Skeletal muscle satellite cell (primary cell): ENCODE data around the gene SCCPDH.
"Not testable (repeated sequence)": the region's sequence is repeated elsewhere in the genome, so short reads cannot be mapped to it uniquely, and the experiment has no call there.

Source experiments
- H3K27me3 ChIP-seq: 2 replicates; pipeline ENCODE4 v1.7.0; 2013; ENCODE audit warnings: low read length; ENCODE audit not compliant: control insufficient read depth, insufficient read depth
- H3K36me3 ChIP-seq: 2 replicates; pipeline ENCODE4 v1.7.0; 2013; ENCODE audit warnings: mild to moderate bottlenecking, control low read depth, low read length; ENCODE audit not compliant: insufficient read depth
- H3K4me1 ChIP-seq: 2 replicates; pipeline ENCODE4 v1.7.0; 2013; ENCODE audit warnings: low read length; ENCODE audit not compliant: control insufficient read depth, insufficient read depth
- H3K4me2 ChIP-seq: 2 replicates; pipeline ENCODE4 v1.7.0; 2013; ENCODE audit warnings: mild to moderate bottlenecking, low read length
- H3K4me3 ChIP-seq: 2 replicates; pipeline ENCODE4 v1.7.0; 2013; ENCODE audit warnings: low read length
- H3K9ac ChIP-seq: 2 replicates; pipeline ENCODE4 v1.7.0; 2013; ENCODE audit warnings: mild to moderate bottlenecking, low read depth, low read length, moderate library complexity
- H3K9me3 ChIP-seq: replicated peaks from 2 replicates; pipeline ENCODE4 v1.7.0; 2013; ENCODE audit warnings: mild to moderate bottlenecking, control low read depth, low read length

The SCCPDH gene

GRCh38 chr1:246690100-246690499 is 34.1 kb upstream of the SCCPDH start:
- Histone ChIP-seq H3K9ac (peak overlapping the region; percentile 65), H3K4me2 (peak overlapping the region; percentile 96), H3K9me3 (no peaks in the 10 kb centered on the region), H3K4me1 (peaks cover 4% of the 10 kb centered on the region), H3K27me3 (no peaks in the 10 kb centered on the region), H3K4me3 (peak overlapping the region; percentile 73), H3K36me3 (no peaks in the 10 kb centered on the region)

- H3K4me2 ChIP-seq, result no peak overlapping the region
- H3K9ac ChIP-seq, result no peak overlapping the region
- H3K4me1 ChIP-seq, result peaks cover 6% of the 10 kb centered on the region
- H3K27me3 ChIP-seq, result no peaks in the 10 kb centered on the region
- no peak overlapping the region for H3K4me3 ChIP-seq
- no peaks in the 10 kb centered on the region for H3K36me3 ChIP-seq
- no peaks in the 10 kb centered on the region for H3K9me3 ChIP-seq
Observed at GRCh38 chr1:246691622-246692495, 32.4 kb upstream of the SCCPDH start.

DNA sequence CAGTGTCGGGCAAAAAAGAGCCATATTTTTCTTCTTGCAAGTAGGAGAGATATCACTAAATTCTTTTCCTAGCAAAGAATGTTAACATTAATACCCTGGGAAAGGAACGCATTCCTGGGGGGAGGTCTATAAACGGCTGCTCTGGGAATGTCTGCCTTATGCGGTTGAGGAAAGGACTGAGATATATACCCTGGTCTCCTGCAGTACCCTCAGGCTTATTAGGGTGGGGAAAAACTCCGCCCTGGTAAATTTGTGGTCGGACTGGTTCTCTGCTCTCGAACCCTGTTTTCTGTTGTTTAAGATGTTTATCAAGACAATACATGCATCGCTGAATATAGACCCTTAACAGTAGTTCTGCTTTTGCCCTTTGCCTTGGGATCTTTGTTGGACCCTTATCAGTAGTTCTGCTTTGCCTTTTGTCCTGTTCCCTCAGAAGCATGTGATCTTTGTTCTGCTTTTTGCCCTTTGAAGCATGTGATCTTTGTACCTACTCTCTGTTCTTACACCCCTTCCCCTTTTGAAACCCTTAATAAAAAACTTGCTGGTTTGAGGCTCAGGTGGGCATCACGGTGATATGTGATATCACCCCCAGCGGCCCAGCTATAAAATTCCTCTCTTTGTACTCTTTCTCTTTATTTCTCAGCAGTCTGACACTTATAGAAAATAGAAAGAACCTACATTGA is 29.9 kb upstream of the SCCPDH start:
- not testable (repeated sequence) for H3K4me2 ChIP-seq, H3K27me3 ChIP-seq, H3K4me3 ChIP-seq, H3K9ac ChIP-seq, H3K36me3 ChIP-seq, H3K9me3 ChIP-seq
- H3K4me1 ChIP-seq, result peaks cover 14% of the 10 kb centered on the region

DNA sequence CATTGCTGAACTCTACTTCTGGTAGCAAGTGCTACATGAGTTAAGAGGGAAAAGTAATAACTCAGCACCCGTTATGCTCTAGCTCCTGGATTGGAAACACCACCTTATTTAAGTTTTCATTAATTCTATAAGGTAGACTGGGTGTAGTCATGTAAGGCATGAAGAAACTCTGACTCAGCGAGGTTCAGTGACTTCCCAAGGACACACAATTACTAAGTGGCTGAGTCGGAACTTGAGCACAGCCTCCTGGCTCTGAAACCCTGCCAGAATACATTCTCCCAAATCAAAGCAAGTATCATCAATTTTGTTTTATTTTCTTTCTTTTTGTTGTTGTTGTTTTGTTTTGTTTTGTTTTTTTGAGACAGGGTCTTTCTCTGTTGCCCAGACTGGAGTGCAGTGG is 29.1 kb upstream of the SCCPDH start:
- Histone ChIP-seq H3K9ac (no peak overlapping the region), H3K27me3 (no peaks in the 10 kb centered on the region), H3K4me1 (peaks cover 10% of the 10 kb centered on the region), H3K4me2 (no peak overlapping the region), H3K9me3 (no peaks in the 10 kb centered on the region), H3K4me3 (no peak overlapping the region), H3K36me3 (no peaks in the 10 kb centered on the region)

GRCh38 chr1:246695666-246696065 is 28.5 kb upstream of the SCCPDH start:
- no peaks in the 10 kb centered on the region for H3K27me3 ChIP-seq

GRCh38 chr1:246698466-246699094 is 25.6 kb upstream of the SCCPDH start:
- H3K9me3 ChIP-seq, result no peaks in the 10 kb centered on the region
- no peaks in the 10 kb centered on the region for H3K27me3 ChIP-seq
- peaks cover 10% of the 10 kb centered on the region for H3K4me1 ChIP-seq
- H3K4me3 ChIP-seq, result peak overlapping the region; percentile 55
- peak overlapping the region; percentile 66 for H3K9ac ChIP-seq
- no peaks in the 10 kb centered on the region for H3K36me3 ChIP-seq
- H3K4me2 ChIP-seq, result peak overlapping the region; percentile 63

More at GRCh38 chr1:246695666-246696065, 28.5 kb upstream of the SCCPDH start:
- Histone ChIP-seq H3K9ac (no peak overlapping the region), H3K4me3 (no peak overlapping the region), H3K4me1 (peaks cover 10% of the 10 kb centered on the region), H3K9me3 (no peaks in the 10 kb centered on the region), H3K36me3 (no peaks in the 10 kb centered on the region), H3K4me2 (no peak overlapping the region)

DNA sequence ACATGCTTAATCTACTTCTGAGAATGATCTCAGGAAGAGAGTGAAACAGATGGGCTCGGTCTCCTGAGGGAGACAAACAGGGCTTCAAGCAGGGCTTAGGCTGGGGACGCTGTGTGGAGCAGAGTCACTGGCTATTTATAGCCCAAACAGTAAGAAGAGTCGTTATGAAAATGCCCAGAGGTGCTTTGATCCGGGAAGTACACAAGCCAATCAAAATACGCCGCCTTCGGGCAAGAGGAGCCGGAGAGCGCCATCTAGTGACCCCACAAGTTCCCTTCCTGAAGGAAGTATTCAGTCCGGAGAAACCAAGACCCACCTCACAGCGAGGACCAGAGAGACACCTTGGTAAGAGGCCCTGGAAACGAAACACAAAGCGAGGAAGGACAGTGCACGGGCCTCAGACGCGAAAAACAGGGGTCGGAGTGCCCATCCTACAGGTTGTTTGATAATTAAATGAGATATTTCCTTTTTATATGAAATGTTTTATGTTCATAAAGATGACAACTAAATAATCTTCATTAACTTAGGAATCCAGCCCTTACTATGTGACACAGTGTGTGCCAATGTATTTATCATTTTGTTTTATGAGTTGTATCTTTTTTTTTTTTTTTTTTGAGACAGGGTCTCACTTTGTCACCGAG is 25.0 kb upstream of the SCCPDH start:
- Histone ChIP-seq H3K36me3 (no peaks in the 10 kb centered on the region), H3K27me3 (no peaks in the 10 kb centered on the region), H3K9me3 (no peaks in the 10 kb centered on the region), H3K4me2 (peak overlapping the region; percentile 63), H3K4me1 (peaks cover 11% of the 10 kb centered on the region), H3K9ac (peak overlapping the region; percentile 66), H3K4me3 (peak overlapping the region; percentile 55)

DNA sequence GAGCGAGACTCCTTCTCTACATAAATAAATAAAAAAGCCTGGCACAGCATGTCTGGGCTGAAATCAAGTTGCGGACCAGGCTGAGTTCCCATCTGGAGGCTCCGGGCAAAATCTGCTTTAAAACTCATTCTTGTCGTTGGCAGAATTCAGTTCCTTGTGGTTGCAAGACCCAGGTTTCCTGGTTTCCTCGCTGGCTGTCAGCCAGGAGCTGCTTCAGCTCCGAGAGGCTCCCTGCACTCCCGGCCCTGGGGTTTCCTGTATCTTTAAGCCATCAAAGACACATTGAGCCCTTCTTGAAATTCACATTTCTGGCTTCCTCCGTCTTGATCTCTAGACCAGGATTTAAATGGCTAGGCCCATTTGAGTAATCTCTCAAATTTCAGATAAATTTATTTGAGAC is 20.6 kb upstream of the SCCPDH start:
- H3K4me2 ChIP-seq, result no peak overlapping the region

DNA sequence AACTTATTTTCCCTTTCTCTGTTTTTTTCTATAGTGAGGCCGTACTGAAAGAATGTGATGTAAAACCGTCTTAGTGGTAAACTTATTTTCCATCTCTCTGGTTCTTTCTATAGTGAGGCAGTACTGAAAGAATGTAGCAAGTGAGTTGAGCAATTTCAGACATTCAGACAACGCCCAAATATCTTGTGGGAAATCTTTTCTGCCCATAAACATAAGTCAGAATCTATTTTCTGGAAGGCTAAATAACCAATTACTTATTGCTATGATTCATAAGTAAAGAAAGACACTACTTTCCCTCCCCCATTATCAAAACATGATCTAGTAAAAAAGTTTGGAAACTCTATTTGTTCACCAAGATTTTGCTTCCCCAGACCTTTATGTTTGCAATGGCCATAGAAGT is 18.8 kb upstream of the SCCPDH start:
- peak overlapping the region; percentile 77 for H3K9ac ChIP-seq
- H3K4me1 ChIP-seq, result peaks cover 14% of the 10 kb centered on the region
- no peaks in the 10 kb centered on the region for H3K9me3 ChIP-seq
- peak overlapping the region; percentile 69 for H3K4me2 ChIP-seq
- H3K4me3 ChIP-seq, result no peak overlapping the region
- no peaks in the 10 kb centered on the region for H3K27me3 ChIP-seq
- H3K36me3 ChIP-seq, result no peaks in the 10 kb centered on the region

More for the DNA sequence above, 20.6 kb upstream of the SCCPDH start:
- Histone ChIP-seq H3K9ac (no peak overlapping the region), H3K4me3 (no peak overlapping the region), H3K27me3 (no peaks in the 10 kb centered on the region), H3K4me1 (peaks cover 18% of the 10 kb centered on the region), H3K36me3 (no peaks in the 10 kb centered on the region), H3K9me3 (no peaks in the 10 kb centered on the region)

GRCh38 chr1:246708166-246708565 is 16.0 kb upstream of the SCCPDH start:
- H3K9ac ChIP-seq, result no peak overlapping the region
- H3K4me3 ChIP-seq, result no peak overlapping the region
- no peaks in the 10 kb centered on the region for H3K9me3 ChIP-seq
- H3K4me2 ChIP-seq, result no peak overlapping the region
- no peaks in the 10 kb centered on the region for H3K36me3 ChIP-seq
- H3K27me3 ChIP-seq, result no peaks in the 10 kb centered on the region
- peaks cover 14% of the 10 kb centered on the region for H3K4me1 ChIP-seq

GRCh38 chr1:246709196-246709595 is 15.0 kb upstream of the SCCPDH start:
- H3K9me3 ChIP-seq, result no peaks in the 10 kb centered on the region
- peaks cover 14% of the 10 kb centered on the region for H3K4me1 ChIP-seq
- H3K4me2 ChIP-seq, result no peak overlapping the region
- peaks cover 4% of the 10 kb centered on the region for H3K27me3 ChIP-seq
- no peak overlapping the region for H3K4me3 ChIP-seq
- H3K9ac ChIP-seq, result no peak overlapping the region
- no peaks in the 10 kb centered on the region for H3K36me3 ChIP-seq
